ENCODE data around the gene APPL1.
A peak's percentile ranks its signal among the peaks of the same experiment; 100 is the strongest.

APPL1 gene, protein sequence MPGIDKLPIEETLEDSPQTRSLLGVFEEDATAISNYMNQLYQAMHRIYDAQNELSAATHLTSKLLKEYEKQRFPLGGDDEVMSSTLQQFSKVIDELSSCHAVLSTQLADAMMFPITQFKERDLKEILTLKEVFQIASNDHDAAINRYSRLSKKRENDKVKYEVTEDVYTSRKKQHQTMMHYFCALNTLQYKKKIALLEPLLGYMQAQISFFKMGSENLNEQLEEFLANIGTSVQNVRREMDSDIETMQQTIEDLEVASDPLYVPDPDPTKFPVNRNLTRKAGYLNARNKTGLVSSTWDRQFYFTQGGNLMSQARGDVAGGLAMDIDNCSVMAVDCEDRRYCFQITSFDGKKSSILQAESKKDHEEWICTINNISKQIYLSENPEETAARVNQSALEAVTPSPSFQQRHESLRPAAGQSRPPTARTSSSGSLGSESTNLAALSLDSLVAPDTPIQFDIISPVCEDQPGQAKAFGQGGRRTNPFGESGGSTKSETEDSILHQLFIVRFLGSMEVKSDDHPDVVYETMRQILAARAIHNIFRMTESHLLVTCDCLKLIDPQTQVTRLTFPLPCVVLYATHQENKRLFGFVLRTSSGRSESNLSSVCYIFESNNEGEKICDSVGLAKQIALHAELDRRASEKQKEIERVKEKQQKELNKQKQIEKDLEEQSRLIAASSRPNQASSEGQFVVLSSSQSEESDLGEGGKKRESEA

DNA sequence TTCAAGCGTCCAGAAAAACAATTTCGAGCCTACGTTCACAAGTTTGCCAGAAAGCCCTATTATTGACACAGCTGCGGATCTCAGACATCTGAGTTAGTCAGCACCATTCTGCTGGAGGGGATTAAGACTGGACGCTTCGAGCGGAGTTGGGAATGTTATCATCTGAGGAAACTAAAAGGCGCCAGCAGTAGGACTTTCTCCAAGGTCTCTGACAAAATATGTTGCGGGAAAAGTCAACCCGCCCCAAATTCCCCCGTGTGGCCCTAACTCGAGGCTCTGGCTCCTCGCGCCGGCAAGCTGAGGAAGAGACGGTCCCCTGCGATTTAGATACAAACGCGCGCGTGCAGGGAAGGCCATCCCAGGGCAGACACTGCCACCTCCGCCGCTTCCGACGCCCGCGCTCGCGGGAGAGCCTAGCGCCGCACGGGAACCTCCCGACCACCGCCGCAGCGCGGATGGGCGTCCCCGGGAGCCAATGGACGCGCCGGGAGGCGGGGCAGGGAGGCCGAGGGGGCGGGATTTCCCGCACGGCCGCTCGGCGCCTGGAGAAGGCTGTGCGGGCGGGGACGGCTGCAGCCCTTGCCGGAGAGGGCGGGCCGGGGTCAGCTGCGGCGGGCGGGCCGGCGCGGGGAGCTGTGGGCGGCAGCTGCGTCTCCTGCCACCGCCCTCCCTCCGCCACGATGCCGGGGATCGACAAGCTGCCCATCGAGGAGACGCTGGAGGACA lies at the start of gene APPL1:
Gene APPL1, plus strand, starts transcription at position 526 of the 726 bp plus-strand sequence. Its CDS starts 155 bp downstream, at position 681.
- intact Hi-C loops (cut with micrococcal nuclease), result loop anchor here (5.0 kb wide), 2 partner anchors 130 to 545 kb away; partner anchors contain the start of gene TASOR
- peak within 1 kb of the TSS; percentile 87 for H3K27ac Mint-ChIP-seq
- H3K9me3 Mint-ChIP-seq, result no peaks in the 10 kb centered on the region
- peaks cover 35% of the 10 kb centered on the region for H3K4me1 Mint-ChIP-seq (ENCODE audit: low read depth)
- no peaks in the 10 kb centered on the region for H3K27me3 Mint-ChIP-seq
- H3K36me3 Mint-ChIP-seq (ENCODE audit: low read depth), result peaks cover 7% of the 10 kb centered on the region
- H3K4me3 Mint-ChIP-seq, result peak within 1 kb of the TSS; percentile 90

DNA sequence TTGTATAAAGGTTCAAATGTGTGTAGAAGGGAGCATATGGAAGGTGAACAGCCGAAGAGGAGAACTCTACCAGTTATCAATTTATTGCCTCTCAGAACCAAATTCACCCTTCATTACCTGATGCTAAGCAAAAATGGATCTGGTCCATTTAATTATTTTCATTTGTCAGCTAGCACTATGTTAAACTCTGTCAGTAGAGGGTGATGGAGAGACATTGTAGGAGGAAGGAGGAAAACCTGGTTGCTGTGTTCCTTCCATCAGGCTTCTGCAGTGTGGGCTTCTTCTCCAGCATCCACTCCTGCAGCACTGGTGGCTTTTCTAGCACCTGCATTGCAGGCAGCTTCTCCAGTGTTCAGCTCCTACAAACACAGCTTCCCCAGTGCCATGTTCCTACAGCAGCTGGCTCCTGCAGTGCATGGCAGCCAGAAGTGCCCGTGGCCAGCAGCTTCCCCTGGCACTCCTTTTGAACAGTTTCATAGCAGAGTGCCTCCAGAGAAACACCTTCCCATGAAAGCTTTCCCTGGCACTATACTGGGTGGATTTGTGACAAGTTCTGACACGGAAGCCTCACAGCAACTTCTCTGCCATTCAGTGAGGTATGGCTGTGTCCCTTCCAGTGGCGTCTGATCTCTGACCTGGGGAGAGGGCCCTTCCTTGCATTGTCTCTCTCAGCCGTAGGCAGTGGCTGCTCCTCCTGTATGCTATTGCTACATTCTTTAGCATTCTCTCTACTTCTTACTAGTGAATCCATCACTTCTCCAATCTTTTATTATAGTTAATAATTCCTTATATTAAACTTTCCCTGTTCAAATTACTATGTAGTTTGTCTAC lies 47.7 kb upstream of the APPL1 start:
- intact Hi-C loops (cut with micrococcal nuclease), result no loop called here
- no peaks in the 10 kb centered on the region for H3K36me3 Mint-ChIP-seq (ENCODE audit: low read depth)
- peaks cover 7% of the 10 kb centered on the region for H3K4me1 Mint-ChIP-seq (ENCODE audit: low read depth)
- no peak overlapping the region for H3K27ac Mint-ChIP-seq
- H3K4me3 Mint-ChIP-seq, result no peak overlapping the region
- peaks cover 6% of the 10 kb centered on the region for H3K9me3 Mint-ChIP-seq
- H3K27me3 Mint-ChIP-seq, result no peaks in the 10 kb centered on the region

DNA sequence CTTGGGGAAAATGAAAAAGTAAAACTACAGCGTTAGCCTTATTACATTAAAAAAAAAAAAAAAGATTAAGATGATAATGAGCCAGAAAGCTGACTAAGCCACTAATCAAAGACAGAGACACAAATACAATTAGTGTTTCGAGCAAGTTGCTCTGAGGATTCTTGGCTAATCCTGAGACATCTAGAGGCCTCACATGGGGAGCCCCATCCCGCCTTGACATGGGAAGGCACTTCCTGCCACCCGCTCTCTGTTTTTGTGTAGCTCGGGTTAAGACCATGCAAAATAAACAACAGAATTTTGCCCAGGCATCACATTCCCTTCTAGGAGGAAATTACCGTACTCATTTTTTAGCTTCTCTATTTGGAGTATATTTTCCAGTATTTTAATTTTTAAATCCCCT lies 43.0 kb upstream of the APPL1 start:
- H3K27me3 Mint-ChIP-seq, result no peaks in the 10 kb centered on the region
- H3K4me3 Mint-ChIP-seq, result no peak overlapping the region
- H3K27ac Mint-ChIP-seq, result no peak overlapping the region
- no peaks in the 10 kb centered on the region for H3K4me1 Mint-ChIP-seq (ENCODE audit: low read depth)
- intact Hi-C loops (cut with micrococcal nuclease), result no loop called here
- no peaks in the 10 kb centered on the region for H3K9me3 Mint-ChIP-seq
- H3K36me3 Mint-ChIP-seq (ENCODE audit: low read depth), result no peaks in the 10 kb centered on the region

DNA sequence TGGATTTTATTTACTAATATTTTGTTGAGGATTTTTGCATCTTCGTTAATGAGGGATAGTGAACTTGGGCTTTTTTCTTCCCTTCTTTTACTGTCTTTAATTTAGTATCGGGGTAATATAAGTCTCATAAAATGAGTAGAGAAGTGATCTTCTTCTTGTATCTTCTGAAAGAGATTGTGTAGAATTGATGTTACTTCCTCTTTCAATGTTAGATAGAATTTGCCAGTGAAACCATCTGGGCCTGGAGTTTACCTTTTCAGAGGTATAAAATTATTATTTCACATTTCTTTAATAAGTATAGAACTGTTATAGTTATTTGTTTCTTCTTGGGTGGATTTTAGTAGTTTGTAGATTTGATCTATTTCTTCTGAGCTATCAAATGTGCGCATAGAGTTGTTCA lies 35.5 kb upstream of the APPL1 start:
- no peak overlapping the region for H3K4me3 Mint-ChIP-seq
- no peaks in the 10 kb centered on the region for H3K9me3 Mint-ChIP-seq
- intact Hi-C loops (cut with micrococcal nuclease), result no loop called here
- H3K36me3 Mint-ChIP-seq (ENCODE audit: low read depth), result no peaks in the 10 kb centered on the region
- H3K27ac Mint-ChIP-seq, result no peak overlapping the region
- no peaks in the 10 kb centered on the region for H3K4me1 Mint-ChIP-seq (ENCODE audit: low read depth)
- H3K27me3 Mint-ChIP-seq, result no peaks in the 10 kb centered on the region

DNA sequence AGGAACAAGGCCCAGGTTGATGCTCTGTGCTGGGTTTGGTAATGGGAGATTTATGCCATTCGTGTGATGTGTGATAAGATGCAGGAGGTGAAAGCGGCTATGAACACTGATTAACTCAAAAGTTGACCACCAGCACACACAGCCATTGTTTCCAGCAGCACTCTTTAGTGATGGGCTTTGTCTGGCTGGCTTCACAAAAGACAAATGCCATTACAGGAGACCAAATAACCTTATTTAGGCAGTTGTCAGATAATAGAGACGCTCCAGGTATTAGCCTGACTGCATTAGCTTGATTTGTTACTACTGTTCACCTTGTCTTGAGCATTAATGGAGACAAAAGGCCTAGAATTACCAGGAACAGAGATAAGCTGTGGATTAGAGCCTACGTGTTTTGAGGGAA lies 32.9 kb upstream of the APPL1 start:
- no peak overlapping the region for H3K27ac Mint-ChIP-seq
- no peaks in the 10 kb centered on the region for H3K27me3 Mint-ChIP-seq
- H3K4me1 Mint-ChIP-seq (ENCODE audit: low read depth), result no peaks in the 10 kb centered on the region
- H3K36me3 Mint-ChIP-seq (ENCODE audit: low read depth), result no peaks in the 10 kb centered on the region
- H3K4me3 Mint-ChIP-seq, result no peak overlapping the region
- H3K9me3 Mint-ChIP-seq, result no peaks in the 10 kb centered on the region
- intact Hi-C loops (cut with micrococcal nuclease), result no loop called here

DNA sequence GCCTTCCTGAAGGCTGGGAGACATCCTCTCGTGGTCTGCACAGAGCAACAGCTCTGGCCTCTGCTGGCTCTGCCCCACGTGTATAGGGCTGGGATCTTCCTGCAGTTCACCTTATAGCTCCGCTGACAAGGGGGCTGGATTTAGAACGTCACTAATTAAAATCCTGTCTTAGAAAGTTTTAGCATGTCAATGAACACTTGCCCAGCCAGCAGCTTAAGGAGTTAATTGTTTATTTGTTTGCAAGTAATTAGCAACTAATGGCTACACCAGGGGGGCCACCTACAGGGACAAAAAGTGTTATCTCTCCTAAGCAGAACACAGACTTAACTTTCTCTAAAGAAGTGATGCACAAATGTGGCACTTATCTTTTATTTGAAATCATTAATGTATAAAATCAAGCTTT lies 27.6 kb upstream of the APPL1 start, which contains the start of gene HESX1:
Gene HESX1, minus strand, starts transcription at position 84 of the 403 bp plus-strand sequence. Its CDS starts 60 bp downstream, at position 24.
- no peak within 1 kb of the TSS for H3K27ac Mint-ChIP-seq
- no peaks in the 10 kb centered on the region for H3K27me3 Mint-ChIP-seq
- H3K9me3 Mint-ChIP-seq, result no peaks in the 10 kb centered on the region
- H3K36me3 Mint-ChIP-seq (ENCODE audit: low read depth), result no peaks in the 10 kb centered on the region
- no peak within 1 kb of the TSS for H3K4me3 Mint-ChIP-seq
- intact Hi-C loops (cut with micrococcal nuclease), result no loop called here
- H3K4me1 Mint-ChIP-seq (ENCODE audit: low read depth), result no peaks in the 10 kb centered on the region

DNA sequence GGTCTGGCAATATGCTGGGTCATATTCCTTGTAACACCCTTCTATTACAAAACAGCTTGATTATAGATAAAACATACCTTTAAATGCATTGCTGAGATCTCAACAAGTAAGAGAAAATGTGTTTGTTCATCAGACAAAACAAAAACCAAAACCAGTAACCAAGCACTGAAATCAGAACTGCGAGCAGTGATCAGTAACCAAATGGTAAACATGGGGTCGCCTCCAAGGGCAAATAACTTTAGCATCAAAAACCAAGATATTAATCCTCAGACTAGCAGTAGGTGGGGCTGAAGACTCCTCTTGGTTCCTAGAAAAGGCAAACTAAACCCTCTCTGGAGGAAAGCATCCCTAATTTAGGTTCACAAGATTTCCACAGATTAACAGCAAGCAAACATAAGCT lies 21.1 kb upstream of the APPL1 start:
- Mint-ChIP-seq H3K27ac (no peak overlapping the region), H3K4me3 (no peak overlapping the region), H3K9me3 (no peaks in the 10 kb centered on the region), H3K4me1 (ENCODE audit: low read depth) (no peaks in the 10 kb centered on the region), H3K27me3 (no peaks in the 10 kb centered on the region), H3K36me3 (ENCODE audit: low read depth) (no peaks in the 10 kb centered on the region)
- intact Hi-C loops (cut with micrococcal nuclease), result no loop called here

DNA sequence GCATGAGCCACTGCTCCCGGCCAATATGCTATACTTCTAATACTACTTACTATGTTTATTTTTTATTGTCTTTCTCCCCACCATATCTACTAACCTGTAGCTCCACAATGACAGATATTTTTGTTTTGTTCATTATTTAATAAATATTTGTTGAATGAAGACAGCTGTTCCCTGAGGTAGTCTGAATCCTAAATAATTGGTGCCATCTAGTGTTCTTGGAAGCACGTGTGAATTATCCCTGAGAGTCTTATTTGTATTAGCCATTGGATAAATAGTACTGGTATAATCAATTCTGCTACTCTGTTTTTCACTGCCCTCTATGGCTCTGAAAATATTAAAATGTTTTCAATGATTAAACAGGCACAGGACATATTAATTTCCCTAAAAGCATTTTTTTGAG lies 5.6 kb upstream of the APPL1 start:
- Mint-ChIP-seq H3K4me3 (no peak overlapping the region), H3K4me1 (ENCODE audit: low read depth) (peaks cover 11% of the 10 kb centered on the region), H3K36me3 (ENCODE audit: low read depth) (no peaks in the 10 kb centered on the region), H3K9me3 (no peaks in the 10 kb centered on the region), H3K27ac (no peak overlapping the region), H3K27me3 (no peaks in the 10 kb centered on the region)
- intact Hi-C loops (cut with micrococcal nuclease), result no loop called here

DNA sequence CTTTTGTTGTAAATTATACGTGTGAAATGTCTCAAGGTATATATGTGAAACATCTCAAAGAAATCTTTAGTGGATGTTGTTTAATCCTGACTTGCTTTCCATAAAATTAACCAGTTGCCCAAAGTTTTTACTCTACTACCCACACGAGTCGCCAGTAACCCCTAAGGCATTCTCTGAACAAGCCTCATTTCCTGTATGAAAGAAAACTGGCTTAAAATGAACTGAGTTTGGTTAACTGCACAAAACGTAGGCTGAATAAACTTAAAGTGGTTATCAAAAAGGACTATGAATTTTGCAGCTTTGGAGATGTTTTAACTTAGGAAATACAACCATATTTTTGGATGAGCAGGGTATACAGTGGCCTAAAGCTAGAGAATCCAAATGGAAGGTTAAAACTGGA lies 2.7 kb upstream of the APPL1 start:
- peaks cover 26% of the 10 kb centered on the region for H3K4me1 Mint-ChIP-seq (ENCODE audit: low read depth)
- H3K4me3 Mint-ChIP-seq, result no peak overlapping the region
- H3K27ac Mint-ChIP-seq, result no peak overlapping the region
- no peaks in the 10 kb centered on the region for H3K27me3 Mint-ChIP-seq
- intact Hi-C loops (cut with micrococcal nuclease), result loop anchor here (5.0 kb wide), 2 partner anchors 128 to 543 kb away; partner anchors contain the start of gene TASOR
- H3K36me3 Mint-ChIP-seq (ENCODE audit: low read depth), result peaks cover 7% of the 10 kb centered on the region
- no peaks in the 10 kb centered on the region for H3K9me3 Mint-ChIP-seq

DNA sequence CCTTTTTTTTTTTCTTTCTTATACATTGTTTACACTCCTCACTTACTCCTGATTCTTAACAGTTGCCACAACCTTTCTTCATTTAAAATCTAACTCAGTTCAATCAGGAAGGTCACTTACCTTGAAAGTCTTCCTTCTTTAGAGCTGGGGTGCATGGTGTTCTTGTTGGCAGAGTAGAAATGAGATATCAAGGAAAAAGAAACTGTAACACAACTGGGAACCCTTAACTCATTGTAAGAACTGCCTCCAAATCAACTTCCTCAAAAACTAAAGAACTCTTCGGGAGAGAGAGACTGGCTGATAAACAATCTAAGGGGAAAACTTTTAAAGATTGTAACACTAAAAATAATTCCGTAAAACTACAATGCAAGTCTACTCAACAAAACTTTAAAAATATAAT lies 1.4 kb upstream of the APPL1 start:
- peaks cover 7% of the 10 kb centered on the region for H3K36me3 Mint-ChIP-seq (ENCODE audit: low read depth)
- no peaks in the 10 kb centered on the region for H3K9me3 Mint-ChIP-seq
- peak overlapping the region; percentile 44 for H3K4me3 Mint-ChIP-seq
- intact Hi-C loops (cut with micrococcal nuclease), result loop anchor here (5.0 kb wide), 2 partner anchors 129 to 544 kb away; partner anchors contain the start of gene TASOR
- H3K27me3 Mint-ChIP-seq, result no peaks in the 10 kb centered on the region
- peaks cover 33% of the 10 kb centered on the region for H3K4me1 Mint-ChIP-seq (ENCODE audit: low read depth)
- H3K27ac Mint-ChIP-seq, result peak overlapping the region; percentile 87

DNA sequence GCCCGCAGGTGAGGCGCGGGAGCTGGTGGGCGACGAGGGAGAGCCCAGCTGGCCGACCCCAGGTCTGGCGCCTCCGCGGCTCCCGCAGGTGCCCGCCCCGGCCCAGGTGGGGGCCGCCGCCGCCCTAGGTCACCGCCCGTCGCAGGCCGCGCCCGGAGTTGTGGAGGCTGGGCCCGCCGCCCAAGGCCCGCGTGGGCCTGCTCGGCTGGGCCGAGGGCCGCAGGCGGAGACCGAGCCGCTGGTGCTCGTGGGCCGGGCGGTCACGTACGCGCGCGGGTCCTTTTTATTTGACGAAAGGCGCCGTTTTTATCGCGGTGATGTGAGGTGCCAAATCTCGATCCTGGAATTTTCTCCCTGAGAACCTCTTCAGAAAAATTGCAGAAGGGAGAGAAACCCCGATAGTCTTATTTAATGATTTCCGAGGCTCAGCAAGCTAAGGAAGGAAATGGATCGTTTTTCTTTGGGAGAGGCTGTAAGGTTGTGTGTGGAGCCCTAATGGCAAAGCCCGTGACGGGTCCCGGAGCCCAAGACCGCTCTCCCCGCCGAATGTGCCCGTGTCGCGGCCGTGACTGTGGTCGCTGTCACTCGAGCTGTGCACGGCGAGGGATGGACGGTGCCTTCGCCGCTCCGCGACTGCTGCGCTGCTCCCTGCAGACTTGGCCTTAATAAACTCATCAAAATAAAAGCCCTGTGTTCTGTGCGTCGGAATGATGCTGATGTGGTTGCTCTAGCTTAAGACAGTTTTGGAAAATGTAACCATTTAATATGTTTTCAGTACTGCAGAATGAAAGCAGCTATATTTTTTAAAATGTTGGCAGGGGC lies 612 bp downstream of the APPL1 start:
- intact Hi-C loops (cut with micrococcal nuclease), result loop anchor here (5.0 kb wide), 2 partner anchors 131 to 546 kb away; partner anchors contain the start of gene TASOR
- H3K27me3 Mint-ChIP-seq, result no peaks in the 10 kb centered on the region
- H3K27ac Mint-ChIP-seq, result peak overlapping the region; percentile 87
- peak overlapping the region; percentile 90 for H3K4me3 Mint-ChIP-seq
- H3K9me3 Mint-ChIP-seq, result no peaks in the 10 kb centered on the region
- peaks cover 7% of the 10 kb centered on the region for H3K36me3 Mint-ChIP-seq (ENCODE audit: low read depth)
- peaks cover 39% of the 10 kb centered on the region for H3K4me1 Mint-ChIP-seq (ENCODE audit: low read depth)

DNA sequence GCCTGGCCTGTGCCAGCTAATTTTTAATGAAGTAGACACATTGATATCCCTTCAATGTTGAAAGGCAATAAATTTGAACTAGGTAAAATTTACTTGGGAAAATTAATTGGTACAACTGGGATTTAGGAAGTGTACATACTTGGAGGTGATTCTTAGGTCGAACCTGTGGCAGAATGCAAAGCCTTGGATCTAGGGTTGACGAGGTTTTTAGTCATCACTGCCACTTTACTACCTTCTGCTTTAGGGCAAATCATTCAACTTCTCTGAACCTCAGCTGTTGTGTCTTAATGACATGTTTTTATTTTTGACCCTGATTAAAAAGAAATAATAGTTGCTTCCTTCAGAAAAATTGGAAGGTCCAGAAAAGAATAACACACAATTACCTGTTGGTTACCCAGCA lies 2.5 kb downstream of the APPL1 start:
- H3K4me3 Mint-ChIP-seq, result no peak overlapping the region
- no peaks in the 10 kb centered on the region for H3K27me3 Mint-ChIP-seq
- intact Hi-C loops (cut with micrococcal nuclease), result no loop called here
- peaks cover 45% of the 10 kb centered on the region for H3K4me1 Mint-ChIP-seq (ENCODE audit: low read depth)
- H3K27ac Mint-ChIP-seq, result no peak overlapping the region
- peaks cover 11% of the 10 kb centered on the region for H3K36me3 Mint-ChIP-seq (ENCODE audit: low read depth)
- no peaks in the 10 kb centered on the region for H3K9me3 Mint-ChIP-seq
